HepG2 (cell line): ENCODE data around the gene TSPAN5. TPM values are rescaled to one million over a fixed set of nuclear protein-coding genes. Genes with fewer than 3 reads are reported as not detected.

ENCODE experiments used
- ATAC-seq: fragments of 200-7000 bp; cut with Tn5 transposase; 3 replicates; pipeline ENCODE4 v1.9.1; 2020; ENCODE audit warnings: mild to moderate bottlenecking, moderate library complexity
- BruUV-seq: library from RNA; stranded (reverse); fragments of 400-500 nt; replicated peaks from 2 replicates; lab custom pipeline; 2021; lab: Mats Ljungman, UMichigan
- CTCF ChIA-PET: fragments of 300-600 bp; formaldehyde crosslinking; extraction: SDS; loops from one replicate; lab custom pipeline; 2021; ENCODE audit warnings: low total read pairs, inconsistent platforms, low intra/inter-chr PET ratio; lab: Yijun Ruan, JAX
- POLR2A ChIA-PET: fragments of 350-600 bp; sonication (Branson Sonifier 250); formaldehyde crosslinking; loops from one replicate; lab custom pipeline; 2020; ENCODE audit warnings: antibody characterized with exemption, inconsistent platforms; lab: Yijun Ruan, JAX
- DNase-seq: peaks from one replicate; pipeline ENCODE4 v3.0.0-alpha.2; 2015; ENCODE audit warnings: low spot score
- FAIRE-seq: peaks from 3 replicates; lab custom pipeline; 2011; peaks lifted over from hg19 to GRCh38; lab: Jason Lieb, UNC
- H2AFZ ChIP-seq: one replicate; pipeline ENCODE4 v1.6.1; 2011; ENCODE audit warnings: low read length, inconsistent platforms
- H3K27ac ChIP-seq: fragments of 300-600 bp; 3 replicates; pipeline ENCODE4 v1.8.0; 2011; ENCODE audit warnings: mixed run types, mild to moderate bottlenecking, mixed read lengths, low read length, inconsistent platforms; ENCODE audit not compliant: insufficient read depth; ENCODE audit errors: extremely low read length
- H3K27me3 ChIP-seq, 2 experiments: fragments of 200-600 bp in 1 of 2; 2 replicates in 1 of 2; 3 replicates in 1 of 2; pipeline versions ENCODE4 v1.6.0 to v1.8.0; 2011; ENCODE audit warnings: low read length in 2 of 2, mild to moderate bottlenecking in 2 of 2, moderate library complexity in 2 of 2, inconsistent platforms in 1 of 2; ENCODE audit not compliant: insufficient read depth in 2 of 2, control insufficient read depth in 1 of 2
- H3K36me3 ChIP-seq, 2 experiments: fragments of 200-600 bp in 1 of 2; replicated peaks in 1 of 2; 2 replicates in 1 of 2; 3 replicates in 1 of 2; pipeline versions ENCODE4 v1.5.1 to v1.8.0; 2011; ENCODE audit warnings: low read length in 2 of 2, inconsistent platforms in 1 of 2; ENCODE audit not compliant: insufficient read depth in 2 of 2, control insufficient read depth in 1 of 2
- H3K4me1 ChIP-seq: 2 replicates; pipeline ENCODE4 v1.5.1; 2012; ENCODE audit warnings: low read length, inconsistent platforms; ENCODE audit not compliant: insufficient read depth
- H3K4me2 ChIP-seq: 2 replicates; pipeline ENCODE4 v1.6.0; 2011; ENCODE audit warnings: low read depth, low read length, inconsistent platforms
- H3K4me3 ChIP-seq, 3 experiments: fragments of 200-600 bp in 1 of 3; sonication (generic), shearing (Covaris generic) in 1 of 3; replicated peaks in 1 of 3; 2 replicates each; pipeline ENCODE4 v1.5.1; 2011 to 2016; ENCODE audit warnings: low read length in 3 of 3, inconsistent platforms in 2 of 3, low read depth in 2 of 3, mild to moderate bottlenecking in 2 of 3, control low read depth in 1 of 3, mixed read lengths in 1 of 3; ENCODE audit not compliant: insufficient read depth in 1 of 3
- H3K79me2 ChIP-seq: one replicate; pipeline ENCODE4 v1.6.1; 2011; ENCODE audit warnings: low read length, inconsistent platforms; ENCODE audit not compliant: insufficient read depth
- H3K9ac ChIP-seq: 2 replicates; pipeline ENCODE4 v1.6.0; 2011; ENCODE audit warnings: mild to moderate bottlenecking, low read depth, low read length, inconsistent platforms; ENCODE audit not compliant: insufficient read depth
- H3K9me3 ChIP-seq: 2 replicates; pipeline ENCODE4 v1.5.1; 2012; ENCODE audit warnings: mild to moderate bottlenecking, low read length
- H4K20me1 ChIP-seq: 2 replicates; pipeline ENCODE4 v1.6.0; 2011; ENCODE audit warnings: inconsistent platforms, mild to moderate bottlenecking, low read length, moderate library complexity; ENCODE audit not compliant: insufficient read depth
- ATAD3A ChIP-seq: sonication (generic); formaldehyde crosslinking; IDR thresholded peaks from 2 replicates; pipeline ENCODE4 v1.4.0; 2020; ENCODE audit warnings: missing genetic modification reagents
- FOSL2 ChIP-seq: sonication (generic); formaldehyde crosslinking; IDR thresholded peaks from 2 replicates; pipeline ENCODE4 v1.4.0; 2020; ENCODE audit warnings: missing genetic modification reagents
- HOXA3 ChIP-seq: sonication (generic); formaldehyde crosslinking; IDR thresholded peaks from 2 replicates; pipeline ENCODE4 v1.5.0; 2020; ENCODE audit warnings: missing genetic modification reagents
- MYNN ChIP-seq: sonication (generic); formaldehyde crosslinking; IDR thresholded peaks from 2 replicates; pipeline ENCODE4 v1.4.0; 2020; ENCODE audit warnings: mild to moderate bottlenecking, low read depth, missing genetic modification reagents
- PITX1 ChIP-seq: sonication (generic); formaldehyde crosslinking; IDR thresholded peaks from 2 replicates; pipeline ENCODE4 v1.5.1; 2020; ENCODE audit warnings: mild to moderate bottlenecking, missing genetic modification reagents
- RFXAP ChIP-seq: sonication (generic); formaldehyde crosslinking; IDR thresholded peaks from 2 replicates; pipeline ENCODE4 v1.4.0; 2020; ENCODE audit warnings: missing genetic modification reagents, borderline replicate concordance
- RORA ChIP-seq: sonication (generic); formaldehyde crosslinking; IDR thresholded peaks from 2 replicates; pipeline ENCODE4 v1.5.0; 2020; ENCODE audit warnings: mild to moderate bottlenecking, missing genetic modification reagents, moderate library complexity
- SALL1 ChIP-seq: sonication (generic); formaldehyde crosslinking; IDR thresholded peaks from 2 replicates; pipeline ENCODE4 v1.8.0; 2022; ENCODE audit warnings: mild to moderate bottlenecking, missing genetic modification reagents
- TOPORS ChIP-seq: sonication (generic); formaldehyde crosslinking; IDR thresholded peaks from 2 replicates; pipeline ENCODE4 v1.8.0; 2023; ENCODE audit warnings: mild to moderate bottlenecking, missing genetic modification reagents
- WGBS: methylation state at CpG from one replicate; pipeline ENCODE4 v1.1.6; 2017; ENCODE audit warnings: low lambda C conversion rate; 5-methylcytosine and 5-hydroxymethylcytosine counted together
- in situ Hi-C: cut with HindIII; loops from 2 replicates; pipeline ENCODE4 v1.10.0; 2017; ENCODE audit warnings: low pct_unique_long_range_greater_than_20kb; ENCODE audit not compliant: extremely low pct_ligation_motif_present
- intact Hi-C: fragments of 100-400 bp; cut with micrococcal nuclease; formaldehyde crosslinking; loops from one replicate; pipeline ENCODE4 v1.10.0; 2022; ENCODE audit not compliant: unreplicated experiment
- polyA plus RNA-seq, 8 experiments: library from polyadenylated mRNA; depleted of rRNA in 3 of 8; stranded (reverse) in 7 of 8; unstranded in 1 of 8; fragments of >200 nt; fragmentation: Illumina TruSeq in 4 of 8; extraction: Trizol in 4 of 8; gene quantifications; 2 replicates each; pipeline versions ENCODE4 v1.2.1 to v1.2.3, GENCODE V29; 2011 to 2016; ENCODE audit warnings: low read depth in 4 of 8, missing spikeins in 1 of 8, mixed read lengths in 1 of 8; ENCODE audit not compliant: insufficient read depth in 1 of 8
- total RNA-seq, 5 experiments: library from RNA; depleted of rRNA; stranded (reverse); fragments of >200 nt; fragmentation: Illumina TruSeq; extraction: Trizol; gene quantifications; 2 replicates each; pipeline ENCODE4 v1.2.3, GENCODE V29; 2016; ENCODE audit warnings: low read depth in 1 of 5
- TF ChIP-seq, protein P1 (sequence below): sonication (generic); formaldehyde crosslinking; IDR thresholded peaks from 2 replicates; pipeline ENCODE4 v1.9.0; 2021; ENCODE audit warnings: mild to moderate bottlenecking, missing genetic modification reagents
- TF ChIP-seq, protein P2 (sequence below): sonication (generic); formaldehyde crosslinking; IDR thresholded peaks from 2 replicates; pipeline ENCODE4 v1.8.0; 2022; ENCODE audit warnings: mild to moderate bottlenecking, missing genetic modification reagents, moderate library complexity
- TF ChIP-seq, protein P3 (sequence below): sonication (generic); formaldehyde crosslinking; IDR thresholded peaks from 2 replicates; pipeline ENCODE4 v1.4.0; 2020; ENCODE audit warnings: low read depth, mild to moderate bottlenecking, missing genetic modification reagents

Gene TSPAN5
- total and polyA plus RNA-seq, 2 of the 13 experiments (the other 11 are each of a cell fraction or from before 2014, with no cell fraction given) = 0.20 to 0.53 TPM

DNA sequence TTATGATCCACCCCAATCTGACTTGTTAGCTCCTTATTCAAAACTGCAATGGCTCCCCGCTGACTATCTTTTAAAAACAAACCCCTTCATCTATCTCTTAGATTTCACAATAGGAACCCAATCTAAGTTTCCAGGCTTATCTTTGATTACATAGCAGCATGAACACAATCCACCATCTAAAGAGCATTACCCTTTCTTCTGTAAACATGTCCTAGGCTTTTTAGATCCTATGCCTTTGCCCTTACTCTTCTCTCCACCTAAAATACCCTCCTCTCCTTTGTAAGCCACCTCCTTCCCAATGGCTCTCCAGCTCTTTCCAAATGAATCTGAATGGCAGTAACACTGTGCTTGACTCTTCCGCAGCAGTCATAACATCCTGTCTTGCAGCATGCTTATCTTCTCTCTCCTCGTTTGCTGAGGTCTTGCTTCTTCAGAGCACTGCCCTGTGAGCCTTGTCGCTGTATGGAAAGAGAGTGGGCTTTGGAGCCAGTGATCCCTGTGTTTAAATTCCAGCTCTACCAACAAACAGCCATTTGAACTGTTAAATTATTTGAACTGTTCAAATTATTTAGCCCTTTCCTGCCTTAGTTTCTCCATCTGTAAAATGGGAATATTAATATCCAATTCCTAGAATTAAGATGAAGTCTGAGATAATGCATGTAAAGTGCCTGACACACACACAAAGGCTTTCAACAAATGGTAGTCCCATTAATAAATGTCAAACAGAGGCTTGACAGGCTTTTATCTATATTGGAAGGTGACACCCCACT lies 16.2 kb upstream of the TSPAN5 start:
- no peak for FAIRE-seq
- no peak overlapping the region for H3K9ac ChIP-seq
- POLR2A ChIA-PET = no interaction called here
- in situ Hi-C loops = no loop called here
- 39% methylated on average over 4 of the region's 4 CpGs for WGBS
- H3K9me3 ChIP-seq = no peaks in the 10 kb centered on the region
- H3K4me3 ChIP-seq = no peak overlapping the region
- no TSS peak for BruUV-seq
- H3K4me1 ChIP-seq = no peaks in the 10 kb centered on the region
- no peak overlapping the region for H2AFZ ChIP-seq
- no peaks in the 10 kb centered on the region for H4K20me1 ChIP-seq
- H3K36me3 ChIP-seq = no peaks in the 10 kb centered on the region
- no peak overlapping the region for H3K27ac ChIP-seq
- H3K27me3 ChIP-seq = peaks cover 0 to 2% of the 10 kb centered on the region in 2 experiments; a peak in 1 of 5 replicates
- no peak overlapping the region for H3K4me2 ChIP-seq
- intact Hi-C loops = no loop called here
- no peaks in the 10 kb centered on the region for H3K79me2 ChIP-seq
- no peak for ATAC-seq
- no peak for TF ChIP-seq FOSL2 (CRISPR knock-in tag)
- no peak for TF ChIP-seq HOXA3 (CRISPR knock-in tag)
- TF ChIP-seq ATAD3A (CRISPR knock-in tag) = no peak
- TF ChIP-seq TOPORS = no peak
- TF ChIP-seq, protein P1, sequence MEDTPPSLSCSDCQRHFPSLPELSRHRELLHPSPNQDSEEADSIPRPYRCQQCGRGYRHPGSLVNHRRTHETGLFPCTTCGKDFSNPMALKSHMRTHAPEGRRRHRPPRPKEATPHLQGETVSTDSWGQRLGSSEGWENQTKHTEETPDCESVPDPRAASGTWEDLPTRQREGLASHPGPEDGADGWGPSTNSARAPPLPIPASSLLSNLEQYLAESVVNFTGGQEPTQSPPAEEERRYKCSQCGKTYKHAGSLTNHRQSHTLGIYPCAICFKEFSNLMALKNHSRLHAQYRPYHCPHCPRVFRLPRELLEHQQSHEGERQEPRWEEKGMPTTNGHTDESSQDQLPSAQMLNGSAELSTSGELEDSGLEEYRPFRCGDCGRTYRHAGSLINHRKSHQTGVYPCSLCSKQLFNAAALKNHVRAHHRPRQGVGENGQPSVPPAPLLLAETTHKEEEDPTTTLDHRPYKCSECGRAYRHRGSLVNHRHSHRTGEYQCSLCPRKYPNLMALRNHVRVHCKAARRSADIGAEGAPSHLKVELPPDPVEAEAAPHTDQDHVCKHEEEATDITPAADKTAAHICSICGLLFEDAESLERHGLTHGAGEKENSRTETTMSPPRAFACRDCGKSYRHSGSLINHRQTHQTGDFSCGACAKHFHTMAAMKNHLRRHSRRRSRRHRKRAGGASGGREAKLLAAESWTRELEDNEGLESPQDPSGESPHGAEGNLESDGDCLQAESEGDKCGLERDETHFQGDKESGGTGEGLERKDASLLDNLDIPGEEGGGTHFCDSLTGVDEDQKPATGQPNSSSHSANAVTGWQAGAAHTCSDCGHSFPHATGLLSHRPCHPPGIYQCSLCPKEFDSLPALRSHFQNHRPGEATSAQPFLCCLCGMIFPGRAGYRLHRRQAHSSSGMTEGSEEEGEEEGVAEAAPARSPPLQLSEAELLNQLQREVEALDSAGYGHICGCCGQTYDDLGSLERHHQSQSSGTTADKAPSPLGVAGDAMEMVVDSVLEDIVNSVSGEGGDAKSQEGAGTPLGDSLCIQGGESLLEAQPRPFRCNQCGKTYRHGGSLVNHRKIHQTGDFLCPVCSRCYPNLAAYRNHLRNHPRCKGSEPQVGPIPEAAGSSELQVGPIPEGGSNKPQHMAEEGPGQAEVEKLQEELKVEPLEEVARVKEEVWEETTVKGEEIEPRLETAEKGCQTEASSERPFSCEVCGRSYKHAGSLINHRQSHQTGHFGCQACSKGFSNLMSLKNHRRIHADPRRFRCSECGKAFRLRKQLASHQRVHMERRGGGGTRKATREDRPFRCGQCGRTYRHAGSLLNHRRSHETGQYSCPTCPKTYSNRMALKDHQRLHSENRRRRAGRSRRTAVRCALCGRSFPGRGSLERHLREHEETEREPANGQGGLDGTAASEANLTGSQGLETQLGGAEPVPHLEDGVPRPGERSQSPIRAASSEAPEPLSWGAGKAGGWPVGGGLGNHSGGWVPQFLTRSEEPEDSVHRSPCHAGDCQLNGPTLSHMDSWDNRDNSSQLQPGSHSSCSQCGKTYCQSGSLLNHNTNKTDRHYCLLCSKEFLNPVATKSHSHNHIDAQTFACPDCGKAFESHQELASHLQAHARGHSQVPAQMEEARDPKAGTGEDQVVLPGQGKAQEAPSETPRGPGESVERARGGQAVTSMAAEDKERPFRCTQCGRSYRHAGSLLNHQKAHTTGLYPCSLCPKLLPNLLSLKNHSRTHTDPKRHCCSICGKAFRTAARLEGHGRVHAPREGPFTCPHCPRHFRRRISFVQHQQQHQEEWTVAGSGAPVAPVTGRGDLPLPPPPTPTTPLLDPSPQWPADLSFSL (CRISPR knock-in tag) = no peak
- TF ChIP-seq PITX1 (CRISPR knock-in tag) = no peak
- no peak for TF ChIP-seq MYNN
- TF ChIP-seq RORA (CRISPR knock-in tag) = no peak
- TF ChIP-seq SALL1 (CRISPR knock-in tag) = no peak
- TF ChIP-seq, protein P2, sequence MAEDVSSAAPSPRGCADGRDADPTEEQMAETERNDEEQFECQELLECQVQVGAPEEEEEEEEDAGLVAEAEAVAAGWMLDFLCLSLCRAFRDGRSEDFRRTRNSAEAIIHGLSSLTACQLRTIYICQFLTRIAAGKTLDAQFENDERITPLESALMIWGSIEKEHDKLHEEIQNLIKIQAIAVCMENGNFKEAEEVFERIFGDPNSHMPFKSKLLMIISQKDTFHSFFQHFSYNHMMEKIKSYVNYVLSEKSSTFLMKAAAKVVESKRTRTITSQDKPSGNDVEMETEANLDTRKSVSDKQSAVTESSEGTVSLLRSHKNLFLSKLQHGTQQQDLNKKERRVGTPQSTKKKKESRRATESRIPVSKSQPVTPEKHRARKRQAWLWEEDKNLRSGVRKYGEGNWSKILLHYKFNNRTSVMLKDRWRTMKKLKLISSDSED (CRISPR knock-in tag) = no peak
- TF ChIP-seq, protein P3, sequence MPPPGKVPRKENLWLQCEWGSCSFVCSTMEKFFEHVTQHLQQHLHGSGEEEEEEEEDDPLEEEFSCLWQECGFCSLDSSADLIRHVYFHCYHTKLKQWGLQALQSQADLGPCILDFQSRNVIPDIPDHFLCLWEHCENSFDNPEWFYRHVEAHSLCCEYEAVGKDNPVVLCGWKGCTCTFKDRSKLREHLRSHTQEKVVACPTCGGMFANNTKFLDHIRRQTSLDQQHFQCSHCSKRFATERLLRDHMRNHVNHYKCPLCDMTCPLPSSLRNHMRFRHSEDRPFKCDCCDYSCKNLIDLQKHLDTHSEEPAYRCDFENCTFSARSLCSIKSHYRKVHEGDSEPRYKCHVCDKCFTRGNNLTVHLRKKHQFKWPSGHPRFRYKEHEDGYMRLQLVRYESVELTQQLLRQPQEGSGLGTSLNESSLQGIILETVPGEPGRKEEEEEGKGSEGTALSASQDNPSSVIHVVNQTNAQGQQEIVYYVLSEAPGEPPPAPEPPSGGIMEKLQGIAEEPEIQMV (CRISPR knock-in tag) = no peak
- TF ChIP-seq RFXAP (CRISPR knock-in tag) = no peak
- CTCF ChIA-PET = no interaction called here
- DNase-seq = no peak
